MM.1S (cell line): ENCODE data around the gene LPCAT1.
A peak's percentile ranks its signal among the peaks of the same experiment; 100 is the strongest.

Experiments used
- DNase-seq: peaks from one replicate; pipeline ENCODE4 v3.0.0-alpha.2; 2015
- H2AFZ ChIP-seq: fragments of 300-600 bp; sonication (generic); 2 replicates; pipeline ENCODE4 v1.6.0; 2016; ENCODE audit warnings: antibody characterized with exemption, low read length
- H3F3A ChIP-seq: fragments of 300-600 bp; sonication (generic); 2 replicates; pipeline ENCODE4 v1.6.1; 2016; ENCODE audit warnings: mild to moderate bottlenecking, antibody characterized with exemption, low read length, moderate library complexity, mixed read lengths; ENCODE audit not compliant: insufficient read depth
- H3K27ac ChIP-seq: fragments of 300-600 bp; sonication (generic); 2 replicates; pipeline ENCODE4 v1.5.1; 2016; ENCODE audit warnings: mild to moderate bottlenecking, low read length
- H3K27me3 ChIP-seq: fragments of 300-600 bp; sonication (generic); replicated peaks from 2 replicates; pipeline ENCODE4 v1.6.0; 2016; ENCODE audit warnings: low read length; ENCODE audit not compliant: insufficient read depth
- H3K36me3 ChIP-seq: fragments of 300-600 bp; sonication (generic); replicated peaks from 2 replicates; pipeline ENCODE4 v1.6.1; 2016; ENCODE audit warnings: mild to moderate bottlenecking, low read length, mixed read lengths; ENCODE audit not compliant: insufficient read depth
- H3K4me1 ChIP-seq: fragments of 300-600 bp; sonication (generic); 2 replicates; pipeline ENCODE4 v1.6.1; 2016; ENCODE audit warnings: low read length, mixed read lengths
- H3K4me2 ChIP-seq: fragments of 300-600 bp; sonication (generic); 2 replicates; pipeline ENCODE4 v1.6.0; 2016; ENCODE audit warnings: low read depth, low read length
- H3K4me3 ChIP-seq: fragments of 300-600 bp; sonication (generic); 2 replicates; pipeline ENCODE4 v1.5.1; 2016; ENCODE audit warnings: low read length, mixed read lengths
- H3K79me2 ChIP-seq: fragments of 300-600 bp; sonication (generic); 2 replicates; pipeline ENCODE4 v1.6.1; 2016; ENCODE audit warnings: mixed run types, low read length, mixed read lengths
- H3K9ac ChIP-seq: fragments of 300-600 bp; sonication (generic); 2 replicates; pipeline ENCODE4 v1.6.1; 2016; ENCODE audit warnings: low read length, mixed read lengths
- H3K9me2 ChIP-seq: fragments of 300-600 bp; sonication (generic); replicated peaks from 2 replicates; pipeline ENCODE4 v1.6.1; 2016; ENCODE audit warnings: mild to moderate bottlenecking, low read length, mixed read lengths; ENCODE audit not compliant: insufficient read depth
- H3K9me3 ChIP-seq: fragments of 300-600 bp; sonication (generic); replicated peaks from 2 replicates; pipeline ENCODE4 v1.6.1; 2016; ENCODE audit warnings: mild to moderate bottlenecking, low read length, mixed read lengths; ENCODE audit not compliant: insufficient read depth
- H4K20me1 ChIP-seq: fragments of 300-600 bp; sonication (generic); 2 replicates; pipeline ENCODE4 v1.6.1; 2016; ENCODE audit warnings: mild to moderate bottlenecking, low read length, moderate library complexity, mixed read lengths; ENCODE audit not compliant: insufficient read depth
- EZH2 ChIP-seq: fragments of 300-600 bp; sonication (generic); optimal IDR thresholded peaks from 2 replicates; pipeline ENCODE3; 2017; ENCODE audit warnings: low read depth, mild to moderate bottlenecking, antibody characterized with exemption, low read length, mixed read lengths
- EZH2phosphoT487 ChIP-seq: fragments of 300-600 bp; sonication (generic); IDR thresholded peaks from 2 replicates; pipeline ENCODE4 v1.6.1; 2018; ENCODE audit warnings: antibody characterized with exemption, low read length
- TF ChIP-seq, protein P1 (sequence below): fragments of 300-600 bp; sonication (generic); IDR thresholded peaks from 2 replicates; pipeline ENCODE4 v1.5.1; 2016; ENCODE audit warnings: antibody characterized with exemption, low read length, mixed read lengths

Gene LPCAT1

DNA sequence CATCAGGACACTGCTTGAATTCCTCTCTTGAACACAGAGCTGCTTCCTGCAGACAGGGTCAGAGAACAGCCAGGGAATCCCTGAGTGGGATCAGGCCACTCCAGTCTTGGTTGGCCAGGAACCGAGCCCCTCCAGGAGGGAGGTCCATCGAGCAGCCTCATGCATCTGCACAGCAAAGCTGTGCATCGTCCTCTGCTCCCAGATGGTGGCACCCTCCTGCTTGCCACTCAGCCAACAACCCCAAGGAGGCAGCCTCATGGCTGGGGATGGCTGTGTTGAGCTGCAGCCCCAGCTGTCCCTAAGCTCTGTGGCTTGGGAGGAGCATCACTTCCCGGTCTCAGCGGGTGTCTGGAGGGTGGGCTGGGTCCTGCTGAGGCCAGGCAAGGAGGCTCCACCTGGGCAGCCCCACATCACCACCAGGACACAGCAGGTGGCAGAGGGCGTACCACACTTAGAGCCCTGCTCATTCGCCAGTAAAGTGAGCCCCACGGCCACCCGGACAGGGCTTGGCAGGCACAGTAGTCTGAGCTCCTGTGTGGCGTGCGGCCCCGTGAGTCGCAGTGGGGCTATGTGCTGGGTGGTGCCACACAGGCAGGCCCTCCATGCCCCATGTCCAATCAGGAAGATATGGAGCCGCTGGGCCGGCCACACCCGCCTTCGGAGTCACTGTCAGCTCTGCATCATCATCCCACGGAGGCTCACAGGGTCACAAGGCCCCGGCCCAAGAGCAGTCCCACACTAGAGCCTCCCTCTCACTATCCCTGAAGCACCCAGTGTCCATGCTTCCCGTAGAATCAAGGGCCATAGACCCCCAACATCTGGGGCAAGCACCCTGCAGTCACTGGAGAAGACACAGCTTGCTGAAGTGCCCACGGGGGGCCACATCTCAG, 11.9 kb downstream of the LPCAT1 start:
- Histone ChIP-seq H3K4me3 (no peak overlapping the region), H3K9me2 (no peaks in the 10 kb centered on the region), H3K4me1 (peaks cover 45% of the 10 kb centered on the region), H2AFZ (no peak overlapping the region), H3K4me2 (peak overlapping the region; percentile 17; the same call in 1 of the 2 replicates), H3F3A (peaks cover 22% of the 10 kb centered on the region), H4K20me1 (no peaks in the 10 kb centered on the region; the same call in 1 of the 2 replicates), H3K9ac (peak overlapping the region; percentile 39), H3K79me2 (peaks cover 98% of the 10 kb centered on the region), H3K27ac (peak overlapping the region; percentile 91), H3K9me3 (no peaks in the 10 kb centered on the region), H3K36me3 (peaks cover 13% of the 10 kb centered on the region), H3K27me3 (no peaks in the 10 kb centered on the region)
- no peak for DNase-seq
- TF ChIP-seq, protein P1, sequence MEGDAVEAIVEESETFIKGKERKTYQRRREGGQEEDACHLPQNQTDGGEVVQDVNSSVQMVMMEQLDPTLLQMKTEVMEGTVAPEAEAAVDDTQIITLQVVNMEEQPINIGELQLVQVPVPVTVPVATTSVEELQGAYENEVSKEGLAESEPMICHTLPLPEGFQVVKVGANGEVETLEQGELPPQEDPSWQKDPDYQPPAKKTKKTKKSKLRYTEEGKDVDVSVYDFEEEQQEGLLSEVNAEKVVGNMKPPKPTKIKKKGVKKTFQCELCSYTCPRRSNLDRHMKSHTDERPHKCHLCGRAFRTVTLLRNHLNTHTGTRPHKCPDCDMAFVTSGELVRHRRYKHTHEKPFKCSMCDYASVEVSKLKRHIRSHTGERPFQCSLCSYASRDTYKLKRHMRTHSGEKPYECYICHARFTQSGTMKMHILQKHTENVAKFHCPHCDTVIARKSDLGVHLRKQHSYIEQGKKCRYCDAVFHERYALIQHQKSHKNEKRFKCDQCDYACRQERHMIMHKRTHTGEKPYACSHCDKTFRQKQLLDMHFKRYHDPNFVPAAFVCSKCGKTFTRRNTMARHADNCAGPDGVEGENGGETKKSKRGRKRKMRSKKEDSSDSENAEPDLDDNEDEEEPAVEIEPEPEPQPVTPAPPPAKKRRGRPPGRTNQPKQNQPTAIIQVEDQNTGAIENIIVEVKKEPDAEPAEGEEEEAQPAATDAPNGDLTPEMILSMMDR = peak; percentile 14
- TF ChIP-seq EZH2 = no peak

DNA sequence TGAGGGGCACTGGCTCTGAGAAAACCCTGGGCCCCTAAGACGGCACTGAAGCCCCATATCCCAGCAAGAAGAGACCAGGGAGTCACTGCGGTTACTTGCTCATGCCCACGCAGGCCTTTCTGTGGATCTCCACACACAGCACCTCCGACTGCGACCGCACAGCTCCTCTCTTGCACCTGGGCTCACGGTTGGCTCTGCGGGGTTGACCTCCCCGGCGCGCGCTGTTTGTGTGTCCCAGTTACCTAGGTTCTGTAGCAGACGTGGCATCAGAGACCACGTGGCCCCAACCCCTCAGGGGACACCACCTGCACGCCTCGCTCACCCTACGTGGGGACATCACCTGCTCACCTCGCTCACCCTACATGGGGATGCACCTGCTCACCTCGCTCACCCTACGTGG, 12.7 kb downstream of the LPCAT1 start:
- Histone ChIP-seq H3K4me1 (peaks cover 37% of the 10 kb centered on the region), H3K9me3 (no peaks in the 10 kb centered on the region), H3K27me3 (no peaks in the 10 kb centered on the region), H3K27ac (no peak overlapping the region), H3K79me2 (peaks cover 98% of the 10 kb centered on the region), H2AFZ (no peak overlapping the region), H3F3A (peaks cover 22% of the 10 kb centered on the region), H3K9me2 (no peaks in the 10 kb centered on the region), H3K4me2 (no peak overlapping the region), H3K9ac (no peak overlapping the region), H3K4me3 (no peak overlapping the region), H4K20me1 (no peaks in the 10 kb centered on the region; the same call in 1 of the 2 replicates), H3K36me3 (peaks cover 7% of the 10 kb centered on the region)
- no peak for DNase-seq
- no peak for TF ChIP-seq EZH2phosphoT487
- TF ChIP-seq EZH2 = no peak
- TF ChIP-seq, protein P1 = no peak

DNA sequence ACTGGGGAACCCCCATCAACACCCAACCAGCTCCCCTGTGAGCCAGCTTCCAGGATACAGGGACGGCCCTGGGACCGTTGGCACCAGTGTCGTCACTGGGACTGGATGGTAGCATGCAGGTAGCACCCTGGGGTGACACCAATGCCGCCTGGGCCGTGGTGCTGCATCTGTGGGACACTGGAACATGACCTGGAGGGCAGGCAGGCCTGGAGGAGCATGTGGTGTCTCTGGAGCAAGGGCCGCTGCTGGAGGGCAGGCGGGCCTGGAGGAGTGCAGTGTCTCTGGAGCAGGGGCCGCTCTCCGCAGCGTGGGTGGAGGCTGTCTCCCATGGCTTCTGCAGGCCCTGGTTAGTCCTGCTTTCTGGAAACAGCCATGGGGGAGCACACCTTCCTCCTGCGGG, 13.1 kb downstream of the LPCAT1 start:
- no peaks in the 10 kb centered on the region for H3K9me3 ChIP-seq
- peaks cover 22% of the 10 kb centered on the region for H3F3A ChIP-seq
- no peak overlapping the region for H3K9ac ChIP-seq
- no peak overlapping the region for H3K27ac ChIP-seq
- H2AFZ ChIP-seq = no peak overlapping the region
- H3K9me2 ChIP-seq = no peaks in the 10 kb centered on the region
- DNase-seq = no peak
- H3K4me3 ChIP-seq = no peak overlapping the region
- no peaks in the 10 kb centered on the region; the same call in 1 of the 2 replicates for H4K20me1 ChIP-seq
- peaks cover 35% of the 10 kb centered on the region for H3K4me1 ChIP-seq
- no peaks in the 10 kb centered on the region for H3K27me3 ChIP-seq
- H3K79me2 ChIP-seq = peaks cover 98% of the 10 kb centered on the region
- H3K4me2 ChIP-seq = no peak overlapping the region
- TF ChIP-seq, protein P1 = no peak
- no peak for TF ChIP-seq EZH2
- TF ChIP-seq EZH2phosphoT487 = no peak
- peaks cover 6% of the 10 kb centered on the region for H3K36me3 ChIP-seq
